GM10266 (cell line): ENCODE measurements around the gene CA11.

Experiments used
- DNase-seq: peaks from one replicate; pipeline ENCODE4 v3.0.0; 2012; ENCODE audit errors: extremely low spot score
- TF ChIP-seq, protein P1 (sequence below): IDR thresholded peaks from 2 replicates; pipeline ENCODE4 v1.5.1; 2012; ENCODE audit warnings: mild to moderate bottlenecking, low read depth; ENCODE audit not compliant: control insufficient read depth, insufficient read depth; ENCODE audit errors: missing control alignments

Gene CA11

GRCh38 chr19:48639483-48640375 lies 6.3 kb downstream of the CA11 start:
- no peak for DNase-seq
- TF ChIP-seq, protein P1, sequence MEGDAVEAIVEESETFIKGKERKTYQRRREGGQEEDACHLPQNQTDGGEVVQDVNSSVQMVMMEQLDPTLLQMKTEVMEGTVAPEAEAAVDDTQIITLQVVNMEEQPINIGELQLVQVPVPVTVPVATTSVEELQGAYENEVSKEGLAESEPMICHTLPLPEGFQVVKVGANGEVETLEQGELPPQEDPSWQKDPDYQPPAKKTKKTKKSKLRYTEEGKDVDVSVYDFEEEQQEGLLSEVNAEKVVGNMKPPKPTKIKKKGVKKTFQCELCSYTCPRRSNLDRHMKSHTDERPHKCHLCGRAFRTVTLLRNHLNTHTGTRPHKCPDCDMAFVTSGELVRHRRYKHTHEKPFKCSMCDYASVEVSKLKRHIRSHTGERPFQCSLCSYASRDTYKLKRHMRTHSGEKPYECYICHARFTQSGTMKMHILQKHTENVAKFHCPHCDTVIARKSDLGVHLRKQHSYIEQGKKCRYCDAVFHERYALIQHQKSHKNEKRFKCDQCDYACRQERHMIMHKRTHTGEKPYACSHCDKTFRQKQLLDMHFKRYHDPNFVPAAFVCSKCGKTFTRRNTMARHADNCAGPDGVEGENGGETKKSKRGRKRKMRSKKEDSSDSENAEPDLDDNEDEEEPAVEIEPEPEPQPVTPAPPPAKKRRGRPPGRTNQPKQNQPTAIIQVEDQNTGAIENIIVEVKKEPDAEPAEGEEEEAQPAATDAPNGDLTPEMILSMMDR: no peak

DNA sequence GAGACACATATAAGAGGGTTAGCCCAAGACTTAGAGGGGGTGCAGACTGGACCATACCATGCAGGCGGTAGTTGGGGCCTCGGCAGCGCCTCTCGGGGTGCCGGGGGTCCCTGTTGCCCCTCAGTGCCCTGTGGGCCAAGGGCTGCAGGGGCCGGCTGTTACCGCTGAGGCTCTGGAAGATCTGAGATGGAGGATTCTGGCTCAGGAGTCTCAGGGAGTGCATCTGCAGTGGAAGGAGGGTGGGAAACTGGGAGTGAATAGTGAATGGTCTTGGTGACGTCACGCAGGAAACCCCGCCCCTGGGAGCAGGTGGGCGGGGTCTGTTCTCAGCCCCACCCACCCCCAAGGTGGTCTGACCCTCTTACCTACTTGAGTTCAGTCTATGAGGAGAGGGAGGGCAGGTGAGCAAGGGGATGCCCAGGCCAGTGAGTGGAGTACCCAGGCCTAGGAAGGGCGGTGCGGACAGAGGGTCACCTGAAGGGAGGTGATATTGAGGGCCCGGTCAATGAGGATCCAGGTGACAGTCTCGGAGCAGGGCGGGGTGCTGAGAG lies 7.1 kb downstream of the CA11 start:
- TF ChIP-seq, protein P1: no peak
- no peak for DNase-seq

DNA sequence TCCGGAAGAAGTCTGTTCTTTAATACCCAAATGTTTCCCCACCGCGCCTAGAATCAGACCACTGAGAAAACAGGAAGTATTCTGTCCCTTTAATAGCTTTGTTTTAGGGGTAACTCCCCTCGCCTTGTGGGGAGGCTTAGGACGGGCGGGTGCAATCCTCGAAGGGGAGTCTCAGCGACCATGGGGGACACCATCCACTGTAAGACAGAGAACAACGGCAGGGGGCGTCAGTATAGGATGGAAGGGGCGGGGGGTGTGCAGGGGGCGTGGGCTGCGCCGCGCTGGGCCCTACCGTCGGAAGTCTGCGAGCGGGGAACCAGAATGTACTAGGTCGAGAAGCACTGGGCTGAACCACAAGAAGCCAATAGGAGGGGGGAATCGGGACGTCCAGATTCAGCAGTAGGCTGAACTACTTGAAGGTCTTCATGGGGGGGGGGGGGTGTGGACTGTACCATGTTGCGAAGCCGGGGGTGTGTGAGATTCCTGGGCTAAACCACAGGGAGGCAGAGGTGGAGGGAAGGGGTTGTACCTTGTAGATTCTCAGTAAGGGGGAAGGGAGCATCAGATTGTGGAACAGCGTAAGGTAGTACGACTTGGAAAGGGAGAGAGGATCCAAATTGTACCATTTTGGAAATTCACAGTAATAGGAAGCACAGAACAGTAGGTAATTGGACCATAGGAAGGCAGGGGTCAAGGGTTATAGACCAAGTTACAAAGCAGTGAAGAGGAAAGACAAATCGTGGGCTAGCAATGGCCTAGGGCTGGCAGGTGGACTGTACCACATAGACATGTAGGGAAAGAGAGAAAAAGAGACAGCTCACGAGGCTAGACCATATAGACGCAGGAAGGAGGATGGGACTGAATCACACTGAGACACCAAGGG lies 7.8 kb downstream of the CA11 start:
- TF ChIP-seq, protein P1: peak; percentile 13
- peak; percentile 86 for DNase-seq

GRCh38 chr19:48637449-48637947 lies 8.5 kb downstream of the CA11 start:
- DNase-seq: peak; percentile 96
- TF ChIP-seq, protein P1: no peak

GRCh38 chr19:48636859-48637448 lies 9.0 kb downstream of the CA11 start, which contains the start of gene DBP:
Gene DBP, minus strand, starts transcription at chr19:48637379. Its CDS starts 385 bp downstream, at chr19:48636994.
- peak; percentile 47 for DNase-seq
- TF ChIP-seq, protein P1: no peak

DNA sequence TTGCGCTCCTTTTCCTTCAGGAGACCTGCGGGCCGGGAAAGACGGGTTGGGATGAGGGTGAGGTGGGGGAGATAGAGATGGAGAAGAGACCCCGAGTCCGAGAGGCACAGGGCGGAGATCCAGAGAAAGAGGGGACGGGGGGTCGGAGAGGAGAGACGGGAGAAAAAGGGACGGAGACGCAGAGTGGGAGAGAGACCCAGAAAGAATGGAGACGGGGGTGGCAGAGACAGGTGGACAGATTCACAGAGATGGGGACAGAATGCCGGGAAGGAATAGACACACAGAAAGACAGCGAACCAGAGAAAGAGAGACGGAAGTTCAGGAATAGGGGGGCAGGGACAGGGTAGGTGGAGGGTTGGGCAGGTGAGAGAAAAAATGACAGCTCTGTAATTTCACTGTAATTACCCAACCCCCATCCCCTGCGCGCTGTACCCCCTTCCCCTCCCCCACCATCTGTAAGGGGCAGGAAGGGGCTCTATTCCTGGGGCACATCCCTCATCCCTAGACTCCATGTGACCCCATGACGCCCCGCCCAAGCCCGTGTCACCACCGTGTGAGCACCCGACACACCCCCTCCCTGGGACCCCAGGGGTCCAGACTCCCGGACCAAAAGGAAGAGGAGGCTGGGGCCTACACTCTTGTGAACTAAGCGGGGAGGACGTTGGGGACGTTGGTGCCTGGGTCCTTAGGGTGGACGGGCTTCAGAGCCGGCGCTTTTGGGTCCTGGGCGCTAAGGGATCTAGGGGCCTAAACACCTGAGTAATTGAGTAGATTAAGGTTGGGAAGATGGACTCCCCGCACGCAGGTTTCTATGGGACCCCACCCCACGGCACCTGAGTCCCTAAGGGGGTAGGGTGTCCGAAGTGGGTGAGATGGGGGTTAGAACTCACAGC lies 9.8 kb downstream of the CA11 start:
- TF ChIP-seq, protein P1: no peak
- no peak for DNase-seq
